ENCODE results near the gene UBASH3B. TPM values are rescaled to one million over a fixed set of nuclear protein-coding genes. Genes with fewer than 3 reads are reported as not detected.

UBASH3B gene
- polyA plus RNA-seq, 1 experiment, result 19.1 TPM

GRCh38 chr11:122701143-122701542 is 45.6 kb downstream of the UBASH3B start:
- no peak overlapping the region for H3K27ac ChIP-seq (ENCODE audit: low read depth, low read length)
- H3K9me3 ChIP-seq (ENCODE audit: control insufficient read depth, insufficient read depth, low read length), result no peaks in the 10 kb centered on the region
- TF ChIP-seq CTCF (IDR thresholded peaks at IDR 0.05; ENCODE audit: low read depth, low read length), result no peak
- H3K4me3 ChIP-seq (ENCODE audit: low read depth, low read length), result no peak overlapping the region
- no peak for DNase-seq (ENCODE audit: low read depth, low spot score)
- POLR2A ChIA-PET, result interaction anchor here (1.1 kb wide), 1 partner anchor 10 kb away, joined by 4 read pairs; no protein-coding TSS in a partner anchor
- CTCF ChIA-PET, result no interaction called here
- H3K27me3 ChIP-seq (ENCODE audit: control insufficient read depth, insufficient read depth, low read length), result no peaks in the 10 kb centered on the region

DNA sequence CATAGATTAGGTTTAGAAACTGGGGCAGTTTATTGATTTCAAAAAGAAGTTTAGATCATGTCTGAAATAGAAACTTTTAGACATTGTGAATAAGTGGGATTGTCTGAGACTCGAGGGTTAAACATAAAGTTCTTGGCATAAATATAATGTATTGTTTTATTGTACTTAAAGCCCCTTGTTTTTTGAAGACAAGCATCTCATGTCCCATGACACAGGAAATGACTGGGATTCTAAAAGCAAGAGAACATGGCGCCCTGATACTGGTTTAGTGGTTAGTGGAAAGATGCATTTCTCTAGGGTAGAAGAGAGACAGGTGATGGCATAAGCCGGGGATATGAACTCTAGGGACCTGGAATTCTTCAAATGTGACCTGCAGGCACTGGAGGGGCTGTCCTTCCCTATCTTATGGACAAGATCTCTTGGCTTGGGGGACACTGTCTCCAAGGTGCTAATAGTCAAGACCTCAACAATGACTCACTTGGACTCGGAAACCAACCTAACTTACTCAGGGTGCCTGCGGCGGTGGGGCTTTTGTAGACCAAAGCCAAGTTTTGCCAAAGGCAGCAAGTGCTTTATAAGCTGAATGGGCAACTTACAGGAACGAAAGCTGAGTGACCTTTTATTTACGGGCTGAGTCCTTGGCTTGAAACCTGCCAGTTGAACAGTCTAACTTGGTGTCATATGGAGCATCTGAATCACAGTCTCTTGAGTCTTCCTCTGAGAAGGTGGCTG is 48.2 kb downstream of the UBASH3B start:
- no peak for TF ChIP-seq CTCF (IDR thresholded peaks at IDR 0.05; ENCODE audit: low read depth, low read length)
- Histone ChIP-seq H3K4me3 (ENCODE audit: low read depth, low read length) (no peak overlapping the region), H3K27me3 (ENCODE audit: control insufficient read depth, insufficient read depth, low read length) (no peaks in the 10 kb centered on the region), H3K27ac (ENCODE audit: low read depth, low read length) (no peak overlapping the region), H3K9me3 (ENCODE audit: control insufficient read depth, insufficient read depth, low read length) (no peaks in the 10 kb centered on the region)
- ChIA-PET CTCF (no interaction called here), POLR2A (no interaction called here)
- DNase-seq (ENCODE audit: low read depth, low spot score), result no peak

GRCh38 chr11:122705396-122705795 is 49.9 kb downstream of the UBASH3B start:
- no peak for TF ChIP-seq CTCF (IDR thresholded peaks at IDR 0.05; ENCODE audit: low read depth, low read length)
- H3K9me3 ChIP-seq (ENCODE audit: control insufficient read depth, insufficient read depth, low read length), result no peaks in the 10 kb centered on the region
- DNase-seq (ENCODE audit: low read depth, low spot score), result no peak
- ChIA-PET CTCF (interaction anchor here (0.7 to 2.6 kb wide), 4 partner anchors 67 to 125 kb away, joined by 3 to 12 read pairs (median 4); no protein-coding TSS in a partner anchor), POLR2A (interaction anchor here (0.6 to 1.6 kb wide), 6 partner anchors 9 to 876 kb away, joined by 3 to 6 read pairs (median 4); no protein-coding TSS in a partner anchor)
- no peaks in the 10 kb centered on the region for H3K27me3 ChIP-seq (ENCODE audit: control insufficient read depth, insufficient read depth, low read length)
- peak overlapping the region; percentile 62 for H3K27ac ChIP-seq (ENCODE audit: low read depth, low read length)
- no peak overlapping the region for H3K4me3 ChIP-seq (ENCODE audit: low read depth, low read length)

DNA sequence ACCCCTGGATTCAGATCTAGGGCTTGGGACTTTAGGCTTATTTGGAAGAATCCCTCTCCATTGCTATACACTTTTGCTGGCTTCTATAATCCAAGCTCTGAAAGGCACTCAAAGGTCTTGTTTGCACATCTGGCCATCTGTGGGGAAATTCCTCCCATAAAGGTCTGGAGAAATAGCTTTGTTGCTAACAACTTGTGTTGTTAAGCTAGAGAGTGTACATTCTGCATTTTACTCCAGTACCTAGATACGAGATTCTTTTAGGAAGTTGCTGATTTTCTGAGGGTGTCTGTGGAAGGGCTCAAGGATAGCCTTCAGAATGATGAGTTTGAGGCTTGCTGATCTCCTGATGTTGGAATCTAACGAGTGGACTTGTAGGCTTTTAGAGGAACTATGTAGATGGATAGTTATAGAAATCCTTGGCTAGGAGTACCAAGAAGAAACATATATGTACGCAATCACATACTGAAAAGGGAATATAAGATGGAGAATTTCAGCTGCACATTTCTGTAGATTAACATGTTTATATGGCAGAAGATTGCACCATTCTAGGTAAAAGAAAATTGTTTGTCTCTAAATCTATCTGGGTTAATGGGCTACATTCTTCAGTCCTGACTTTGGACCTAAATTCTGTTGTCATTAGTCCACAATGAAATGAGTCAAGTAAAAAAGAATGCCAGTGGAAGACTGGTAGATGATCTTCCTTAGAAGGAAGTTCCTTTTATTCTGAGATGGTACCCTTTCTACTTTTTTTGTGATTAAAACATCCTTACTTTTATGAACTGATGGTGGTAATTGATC is 51.0 kb downstream of the UBASH3B start:
- H3K9me3 ChIP-seq (ENCODE audit: control insufficient read depth, insufficient read depth, low read length), result no peaks in the 10 kb centered on the region
- CTCF ChIA-PET, result interaction anchor here (0.7 to 2.6 kb wide), 4 partner anchors 11 to 126 kb away, joined by 3 to 12 read pairs (median 3); no protein-coding TSS in a partner anchor
- DNase-seq (ENCODE audit: low read depth, low spot score), result no peak
- TF ChIP-seq CTCF (IDR thresholded peaks at IDR 0.05; ENCODE audit: low read depth, low read length), result no peak
- H3K27me3 ChIP-seq (ENCODE audit: control insufficient read depth, insufficient read depth, low read length), result no peaks in the 10 kb centered on the region
- H3K27ac ChIP-seq (ENCODE audit: low read depth, low read length), result peak overlapping the region; percentile 71
- H3K4me3 ChIP-seq (ENCODE audit: low read depth, low read length), result no peak overlapping the region
- POLR2A ChIA-PET, result interaction anchor here (1.0 to 1.6 kb wide), 3 partner anchors 22 to 64 kb away, joined by 3 to 6 read pairs (median 5); no protein-coding TSS in a partner anchor
